ENCODE data around the gene SEMA3B.

GRCh38 chr3:50262778-50263177, 6.2 kb upstream of the SEMA3B start:
- no peak for TF ChIP-seq CTCF (IDR thresholded peaks at IDR 0.05)
- TF ChIP-seq POLR2A (IDR thresholded peaks at IDR 0.05) = no peak
- no peak for TF ChIP-seq POLR2AphosphoS5 (IDR thresholded peaks at IDR 0.05)
- no peak for TF ChIP-seq EP300 (IDR thresholded peaks at IDR 0.05)
